ENCODE data around the gene SH3PXD2A. TPM values are rescaled to one million over a fixed set of nuclear protein-coding genes. Genes with fewer than 3 reads are reported as not detected.
A peak's percentile ranks its signal among the peaks of the same experiment; 100 is the strongest.

The SH3PXD2A gene
- total RNA-seq, 2 experiments from 2014 or later, result 16.5 to 17.9 TPM

DNA sequence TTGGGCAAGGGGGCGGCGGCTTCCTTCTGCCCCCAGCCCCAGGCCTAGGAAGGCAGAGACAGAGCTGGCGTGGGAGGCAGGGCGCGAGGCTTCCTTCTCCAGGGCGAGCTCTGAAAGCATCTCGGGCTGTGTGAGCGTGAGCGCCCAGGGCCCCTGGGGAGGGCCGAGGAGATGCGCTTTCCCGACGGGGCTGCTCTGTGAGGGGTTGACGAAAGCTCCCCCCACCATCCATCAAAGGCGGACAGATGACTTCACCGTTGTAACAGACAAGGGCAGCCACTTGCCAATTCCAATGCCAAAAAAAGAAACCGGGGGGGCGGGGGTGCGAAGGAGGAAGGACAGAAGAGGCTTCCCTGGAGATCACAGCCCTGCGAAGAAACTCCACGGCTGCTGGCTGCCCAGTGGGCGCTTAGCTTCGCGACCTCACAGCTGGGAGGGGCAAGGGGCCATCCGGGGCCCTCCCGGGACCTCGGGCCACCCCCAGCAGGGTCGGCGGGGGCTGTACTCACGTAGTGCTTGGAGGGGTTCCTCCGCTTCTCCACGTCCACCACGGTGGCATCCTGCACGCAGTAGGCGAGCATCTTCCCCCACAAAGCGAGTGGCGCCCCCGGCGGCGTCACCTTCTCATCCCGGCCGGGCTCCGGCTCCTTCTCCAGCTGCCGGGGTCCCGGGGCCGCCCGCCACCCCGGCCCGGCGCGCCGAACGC, 537 bp downstream of the SH3PXD2A start:
- Mint-ChIP-seq H3K9me3 (no peaks in the 10 kb centered on the region), H3K4me3 (peak overlapping the region; percentile 75), H3K27ac (no peak overlapping the region), H3K27me3 (peaks cover 71% of the 10 kb centered on the region), H3K4me1 (peaks cover 15% of the 10 kb centered on the region), H3K36me3 (ENCODE audit: low read depth) (no peaks in the 10 kb centered on the region)
- CTCF ChIA-PET, result interaction anchor here (0.6 to 5.3 kb wide), 14 partner anchors 9 to 158 kb away, joined by 3 to 45 read pairs (median 4); no protein-coding TSS in a partner anchor
- POLR2A ChIA-PET, result interaction anchor here (0.6 to 2.3 kb wide), 9 partner anchors 9 to 267 kb away, joined by 3 to 10 read pairs (median 5); partner anchors contain the start of gene SFR1
- peak; percentile 29 for DNase-seq

DNA sequence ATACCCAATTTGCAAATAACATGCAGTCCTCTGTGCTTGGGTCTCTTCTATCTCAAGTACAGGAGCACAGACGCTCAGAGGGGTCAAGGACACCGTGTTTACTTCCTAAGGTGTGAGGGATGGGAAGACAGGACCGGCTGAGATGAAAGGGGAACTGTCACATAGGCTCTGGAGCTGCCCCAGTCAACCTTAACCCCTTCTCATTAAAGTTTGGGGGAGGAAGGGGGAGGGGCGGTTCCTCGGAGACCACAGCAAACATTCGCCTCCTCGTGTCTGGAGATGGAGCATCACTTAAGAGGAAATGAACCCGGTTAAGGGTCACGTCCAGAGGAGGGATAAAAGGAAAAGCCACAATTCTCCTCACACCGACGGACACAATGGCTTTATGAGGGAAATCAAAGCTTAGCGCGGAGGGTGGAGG, 1.1 kb downstream of the SH3PXD2A start:
- Mint-ChIP-seq H3K27ac (no peak overlapping the region), H3K9me3 (no peaks in the 10 kb centered on the region), H3K4me1 (peaks cover 17% of the 10 kb centered on the region), H3K4me3 (peak overlapping the region; percentile 75), H3K36me3 (ENCODE audit: low read depth) (no peaks in the 10 kb centered on the region), H3K27me3 (peaks cover 73% of the 10 kb centered on the region)
- no peak for DNase-seq
- ChIA-PET CTCF (interaction anchor here (0.6 to 5.3 kb wide), 14 partner anchors 8 to 158 kb away, joined by 3 to 45 read pairs (median 4); no protein-coding TSS in a partner anchor), POLR2A (interaction anchor here (1.0 to 2.3 kb wide), 8 partner anchors 8 to 267 kb away, joined by 3 to 10 read pairs (median 5); partner anchors contain the start of gene SFR1)

DNA sequence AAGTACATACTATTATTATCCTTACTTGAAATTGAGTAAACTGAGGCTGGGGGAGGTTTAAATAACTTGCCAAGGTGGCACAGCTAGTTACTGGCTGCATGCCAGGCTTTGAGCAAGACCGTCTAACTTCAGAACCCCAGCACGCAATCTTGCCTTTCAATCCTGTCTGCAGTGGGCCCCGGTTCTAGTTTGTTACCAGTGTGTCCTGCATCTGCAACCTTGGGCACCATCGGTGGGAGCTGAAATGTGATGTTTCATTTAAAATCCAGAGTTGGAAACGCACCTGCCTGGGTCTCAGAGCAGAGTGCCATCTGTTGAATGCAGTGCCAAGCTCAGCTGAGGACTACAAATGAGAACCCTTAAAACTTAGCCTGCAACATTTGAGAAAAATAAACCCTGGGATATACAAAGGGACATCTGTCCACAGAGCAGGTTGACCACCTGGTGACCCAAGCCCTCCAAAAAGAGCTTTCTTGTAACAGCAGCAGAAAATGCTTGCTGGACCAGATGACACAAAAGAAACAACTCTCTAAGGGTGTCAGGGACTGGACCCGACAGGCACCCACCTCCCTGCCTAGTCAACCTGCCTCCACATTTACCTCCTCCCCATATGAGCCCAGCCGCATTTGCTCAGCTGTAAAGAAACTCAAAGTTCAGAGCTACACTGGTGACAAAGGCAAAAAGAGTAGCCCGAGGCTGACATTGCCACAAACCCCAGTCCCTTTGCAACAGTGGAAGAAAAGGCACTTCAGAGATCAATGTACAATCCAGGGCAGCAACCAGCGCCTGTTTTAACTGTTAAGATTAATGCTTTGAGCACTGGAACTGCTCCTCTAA, 1.7 kb downstream of the SH3PXD2A start:
- POLR2A ChIA-PET, result interaction anchor here (0.6 to 2.3 kb wide), 5 partner anchors 81 to 283 kb away, joined by 3 to 10 read pairs (median 5); no protein-coding TSS in a partner anchor
- peaks cover 18% of the 10 kb centered on the region for H3K4me1 Mint-ChIP-seq

DNA sequence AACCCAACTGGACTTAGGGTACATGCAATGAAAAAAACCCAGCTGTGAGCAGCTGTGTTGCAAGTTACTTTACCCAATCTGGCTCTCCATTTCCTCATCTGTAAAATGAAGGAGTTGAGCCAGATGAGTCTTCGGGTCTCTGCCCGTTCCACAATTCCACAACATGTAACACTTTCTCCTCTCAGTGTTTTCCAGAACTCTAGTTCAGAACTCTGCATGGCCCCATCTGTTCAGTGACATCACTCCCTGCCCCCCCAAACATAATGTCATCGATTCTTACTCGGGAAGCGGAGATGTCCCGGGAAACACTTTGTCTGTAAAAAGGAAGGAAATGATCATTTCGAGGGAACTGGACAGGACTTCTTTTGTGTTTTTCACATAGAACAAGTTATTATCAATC, 2.5 kb downstream of the SH3PXD2A start:
- no peak for DNase-seq
- Mint-ChIP-seq H3K36me3 (ENCODE audit: low read depth) (no peaks in the 10 kb centered on the region), H3K9me3 (no peaks in the 10 kb centered on the region), H3K4me3 (no peak overlapping the region), H3K27ac (no peak overlapping the region), H3K4me1 (peaks cover 23% of the 10 kb centered on the region), H3K27me3 (peaks cover 75% of the 10 kb centered on the region)
- POLR2A ChIA-PET, result no interaction called here
- CTCF ChIA-PET, result interaction anchor here (0.8 to 5.3 kb wide), 5 partner anchors 59 to 156 kb away, joined by 3 to 45 read pairs (median 4); no protein-coding TSS in a partner anchor

More for the DNA sequence above, 1.7 kb downstream of the SH3PXD2A start:
- Mint-ChIP-seq H3K4me3 (peak overlapping the region; percentile 75), H3K27me3 (peaks cover 72% of the 10 kb centered on the region), H3K27ac (no peak overlapping the region), H3K36me3 (ENCODE audit: low read depth) (no peaks in the 10 kb centered on the region), H3K9me3 (no peaks in the 10 kb centered on the region)
- CTCF ChIA-PET, result interaction anchor here (0.8 to 5.3 kb wide), 14 partner anchors 15 to 157 kb away, joined by 3 to 45 read pairs (median 4); no protein-coding TSS in a partner anchor
- DNase-seq, result no peak

DNA sequence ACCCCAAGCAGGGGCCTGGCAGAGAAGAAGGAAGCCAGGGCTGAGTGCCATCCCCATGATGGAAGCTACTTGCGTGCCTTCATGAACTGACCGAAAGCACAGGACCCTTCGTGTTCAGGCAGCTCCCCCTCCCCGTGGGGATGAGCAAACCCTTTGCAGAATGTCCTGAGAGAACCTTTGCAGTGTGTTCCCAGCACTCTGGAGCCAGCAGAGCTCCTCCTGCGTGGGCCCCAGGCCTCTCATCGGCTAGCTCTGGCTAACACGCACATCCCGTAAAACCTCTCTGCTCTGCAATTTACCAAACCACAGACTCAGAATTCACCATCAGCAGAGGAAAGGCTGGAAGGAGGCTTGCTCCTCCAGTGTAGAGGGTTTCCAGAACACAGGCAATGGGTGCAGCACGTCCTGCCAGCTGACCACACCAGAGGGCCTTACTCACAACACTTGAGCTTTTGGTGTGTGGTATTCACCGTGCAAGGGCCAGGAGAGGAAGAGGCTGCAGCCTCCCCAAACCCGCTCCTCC, 3.1 kb downstream of the SH3PXD2A start:
- DNase-seq, result no peak
- POLR2A ChIA-PET, result no interaction called here
- H3K27ac Mint-ChIP-seq, result no peak overlapping the region
- CTCF ChIA-PET, result interaction anchor here (0.9 to 5.3 kb wide), 4 partner anchors 70 to 165 kb away, joined by 3 to 45 read pairs (median 4); no protein-coding TSS in a partner anchor
- H3K4me3 Mint-ChIP-seq, result no peak overlapping the region
- peaks cover 71% of the 10 kb centered on the region for H3K27me3 Mint-ChIP-seq
- peaks cover 26% of the 10 kb centered on the region for H3K4me1 Mint-ChIP-seq
- no peaks in the 10 kb centered on the region for H3K9me3 Mint-ChIP-seq
- H3K36me3 Mint-ChIP-seq (ENCODE audit: low read depth), result no peaks in the 10 kb centered on the region

DNA sequence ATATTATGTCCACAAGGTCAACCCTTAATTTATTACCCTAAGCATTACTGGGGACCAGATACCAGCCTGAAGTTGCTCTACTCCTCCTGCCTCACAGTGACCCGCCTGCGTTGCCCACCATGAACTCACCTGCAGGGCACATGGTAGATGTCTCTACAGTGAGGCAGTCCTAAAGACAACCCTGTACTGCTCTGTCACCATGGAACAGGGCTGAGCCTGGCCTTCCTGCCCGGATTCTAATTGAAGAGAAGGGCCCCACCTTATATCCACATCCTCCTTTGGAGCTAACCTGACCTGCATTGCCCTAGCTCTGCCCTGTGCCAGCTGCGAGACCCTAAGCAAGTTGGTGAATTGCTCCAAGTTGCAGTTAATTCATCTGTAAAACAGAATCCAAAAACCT, 4.1 kb downstream of the SH3PXD2A start:
- no peaks in the 10 kb centered on the region for H3K9me3 Mint-ChIP-seq
- DNase-seq, result no peak
- no peaks in the 10 kb centered on the region for H3K36me3 Mint-ChIP-seq (ENCODE audit: low read depth)
- CTCF ChIA-PET, result interaction anchor here (1.2 to 5.3 kb wide), 2 partner anchors 139 to 164 kb away, joined by 3 to 45 read pairs; no protein-coding TSS in a partner anchor
- H3K27me3 Mint-ChIP-seq, result peaks cover 61% of the 10 kb centered on the region
- H3K4me3 Mint-ChIP-seq, result no peak overlapping the region
- peaks cover 31% of the 10 kb centered on the region for H3K4me1 Mint-ChIP-seq
- no peak overlapping the region for H3K27ac Mint-ChIP-seq
- POLR2A ChIA-PET, result no interaction called here

DNA sequence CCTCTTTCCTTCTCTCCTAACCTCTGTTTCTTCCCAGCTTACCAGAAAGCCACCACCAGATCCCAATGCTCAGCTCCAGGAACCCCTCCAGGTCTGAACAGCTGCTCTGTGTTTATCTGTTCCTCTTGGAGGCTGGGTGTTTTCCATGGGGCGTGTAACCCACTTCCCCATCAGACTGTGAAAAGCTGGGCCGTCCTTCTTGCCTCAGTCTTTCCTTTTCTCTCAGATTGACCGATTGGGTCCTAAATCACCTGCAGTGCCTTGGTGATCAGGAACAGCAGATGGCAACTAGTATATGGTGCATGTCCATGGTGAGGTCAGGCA, 4.8 kb downstream of the SH3PXD2A start:
- peaks cover 37% of the 10 kb centered on the region for H3K4me1 Mint-ChIP-seq
- ChIA-PET CTCF (interaction anchor here (5.3 kb wide), 1 partner anchor 139 kb away, joined by 45 read pairs; no protein-coding TSS in a partner anchor), POLR2A (no interaction called here)
- no peaks in the 10 kb centered on the region for H3K36me3 Mint-ChIP-seq (ENCODE audit: low read depth)
- no peak overlapping the region for H3K4me3 Mint-ChIP-seq
- DNase-seq, result no peak
- H3K27me3 Mint-ChIP-seq, result peaks cover 56% of the 10 kb centered on the region
- no peak overlapping the region for H3K27ac Mint-ChIP-seq
- no peaks in the 10 kb centered on the region for H3K9me3 Mint-ChIP-seq

DNA sequence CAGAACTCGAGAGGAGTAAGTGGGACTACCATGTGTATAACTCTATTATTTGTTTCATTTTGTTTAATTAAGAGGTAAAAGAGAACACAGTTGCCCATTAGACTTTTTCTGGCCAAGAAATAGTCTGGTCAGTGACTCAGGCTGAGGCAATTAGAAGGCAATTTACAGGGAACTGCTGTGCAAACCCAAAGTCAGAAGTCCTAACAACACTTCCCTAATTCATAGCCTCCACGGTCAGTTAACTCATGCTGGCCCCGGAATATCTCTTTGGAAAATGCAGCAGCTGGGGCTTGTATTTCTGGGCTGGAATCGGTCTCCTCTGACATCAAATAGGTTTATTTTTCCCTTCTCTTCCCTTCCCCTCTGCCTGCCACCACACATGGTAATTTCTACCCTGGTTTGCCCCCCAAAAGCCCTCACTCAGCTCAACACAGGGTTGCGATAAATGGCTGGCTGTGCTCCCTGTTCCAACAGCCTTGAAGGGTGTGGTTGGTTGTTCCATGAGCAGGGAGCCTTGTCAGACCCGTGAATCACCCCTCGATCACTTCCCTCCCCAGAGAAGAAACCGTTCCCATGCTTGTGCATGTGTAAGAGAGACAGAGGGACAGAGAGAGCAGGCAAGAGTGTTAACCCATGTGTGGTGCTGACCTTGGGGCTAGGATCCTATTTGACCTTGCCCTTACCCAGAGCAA, 5.3 kb downstream of the SH3PXD2A start:
- ChIA-PET POLR2A (no interaction called here), CTCF (interaction anchor here (5.3 kb wide), 1 partner anchor 138 kb away, joined by 45 read pairs; no protein-coding TSS in a partner anchor)
- H3K4me1 Mint-ChIP-seq, result peaks cover 40% of the 10 kb centered on the region
- H3K27ac Mint-ChIP-seq, result no peak overlapping the region
- no peaks in the 10 kb centered on the region for H3K9me3 Mint-ChIP-seq
- H3K4me3 Mint-ChIP-seq, result no peak overlapping the region
- peaks cover 56% of the 10 kb centered on the region for H3K27me3 Mint-ChIP-seq
- no peak for DNase-seq
- no peaks in the 10 kb centered on the region for H3K36me3 Mint-ChIP-seq (ENCODE audit: low read depth)

DNA sequence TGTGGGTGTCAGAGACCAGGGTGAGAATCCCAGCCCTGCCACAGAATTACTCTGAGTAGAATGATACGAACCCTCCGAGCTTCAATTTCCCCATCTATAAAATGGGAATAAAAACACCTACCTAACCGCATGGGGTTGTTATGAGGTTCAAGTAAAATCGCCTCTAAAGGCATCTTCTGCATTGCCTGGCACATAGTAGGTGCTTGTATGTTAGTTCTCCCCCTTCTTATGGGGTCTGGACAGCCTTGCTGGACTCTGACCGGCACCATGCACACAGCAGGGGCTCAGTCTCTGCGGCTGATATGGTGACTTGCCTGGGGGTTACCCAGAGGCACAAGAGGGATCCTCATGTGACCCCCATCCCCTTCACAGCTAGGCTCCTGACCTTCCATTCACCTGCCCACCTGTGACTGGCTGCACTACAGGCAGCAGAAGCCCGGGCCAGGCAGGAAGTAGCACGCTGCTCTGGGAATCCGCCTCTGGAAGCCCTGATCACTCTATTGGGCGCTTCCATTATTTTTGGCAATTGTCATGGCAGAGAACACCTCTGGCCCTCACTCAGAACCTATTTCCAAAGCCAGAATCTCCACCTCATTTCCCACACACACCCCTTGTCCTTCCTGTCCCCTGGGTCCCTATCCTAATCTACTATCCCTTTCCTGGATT, 6.0 kb downstream of the SH3PXD2A start:
- Mint-ChIP-seq H3K9me3 (no peaks in the 10 kb centered on the region), H3K27me3 (peaks cover 51% of the 10 kb centered on the region), H3K27ac (no peak overlapping the region), H3K4me1 (peaks cover 42% of the 10 kb centered on the region), H3K36me3 (ENCODE audit: low read depth) (no peaks in the 10 kb centered on the region), H3K4me3 (no peak overlapping the region)
- ChIA-PET POLR2A (interaction anchor here (1.0 to 1.7 kb wide), 4 partner anchors 68 to 272 kb away, joined by 3 to 5 read pairs (median 4); no protein-coding TSS in a partner anchor), CTCF (interaction anchor here (1.2 to 3.7 kb wide), 6 partner anchors 21 to 137 kb away, joined by 3 to 36 read pairs (median 8); no protein-coding TSS in a partner anchor)
- no peak for DNase-seq

DNA sequence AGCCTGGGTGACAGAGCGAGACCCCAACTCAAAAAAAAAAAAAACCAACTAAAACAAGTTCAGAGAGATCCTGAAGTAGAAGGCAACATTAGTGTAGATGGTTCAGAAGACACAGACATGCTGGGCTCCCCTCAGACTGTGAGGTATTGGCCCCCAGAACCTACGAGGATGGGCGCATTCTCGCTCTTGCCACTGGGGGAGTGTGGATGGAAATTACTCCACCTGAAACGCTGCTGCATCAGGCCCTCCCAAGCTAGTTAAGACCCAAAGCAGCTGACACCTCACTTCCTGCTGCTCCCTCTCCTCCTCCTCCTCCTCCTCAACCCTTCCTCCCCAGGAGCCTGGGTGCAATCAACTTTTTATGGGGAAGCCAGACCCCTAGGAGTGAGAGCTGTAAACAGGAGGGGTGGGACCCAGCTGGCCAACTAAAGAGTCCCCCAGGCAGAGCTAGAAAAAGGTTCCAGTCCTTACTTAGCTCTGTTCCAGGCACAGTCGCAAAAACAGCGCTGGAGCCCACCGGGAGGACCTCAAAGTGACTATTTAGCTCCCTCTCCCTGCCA, 7.4 kb downstream of the SH3PXD2A start:
- H3K27ac Mint-ChIP-seq, result no peak overlapping the region
- H3K9me3 Mint-ChIP-seq, result no peaks in the 10 kb centered on the region
- peaks cover 44% of the 10 kb centered on the region for H3K4me1 Mint-ChIP-seq
- peaks cover 37% of the 10 kb centered on the region for H3K27me3 Mint-ChIP-seq
- peak; percentile 30 for DNase-seq
- ChIA-PET CTCF (interaction anchor here (0.6 to 3.7 kb wide), 24 partner anchors 8 to 419 kb away, joined by 3 to 36 read pairs (median 4); no protein-coding TSS in a partner anchor), POLR2A (interaction anchor here (0.8 to 2.3 kb wide), 10 partner anchors 8 to 273 kb away, joined by 3 to 6 read pairs (median 4); no protein-coding TSS in a partner anchor)
- H3K36me3 Mint-ChIP-seq (ENCODE audit: low read depth), result no peaks in the 10 kb centered on the region
- H3K4me3 Mint-ChIP-seq, result no peak overlapping the region

DNA sequence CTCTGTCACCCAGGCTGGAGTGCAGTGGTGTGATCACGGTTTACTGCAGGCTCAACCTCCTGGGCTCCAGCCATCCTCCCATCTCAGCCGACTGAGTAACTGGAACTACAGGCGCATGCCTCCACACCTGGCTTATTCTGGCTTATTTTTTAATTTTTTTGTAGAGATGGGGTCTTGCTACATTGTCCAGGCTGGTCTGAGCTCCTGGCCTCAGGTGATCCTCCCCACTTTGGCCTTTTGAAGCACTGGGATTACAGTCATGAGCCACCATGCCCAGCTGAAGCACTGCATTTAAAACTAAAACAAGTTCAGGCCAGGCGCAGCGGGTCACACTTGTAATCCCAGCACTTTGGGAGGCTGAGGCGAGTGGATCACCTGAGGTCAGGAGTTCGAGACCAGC, 8.0 kb downstream of the SH3PXD2A start:
- Mint-ChIP-seq H3K4me3 (no peak overlapping the region), H3K9me3 (no peaks in the 10 kb centered on the region), H3K4me1 (peaks cover 46% of the 10 kb centered on the region), H3K27ac (no peak overlapping the region), H3K36me3 (ENCODE audit: low read depth) (no peaks in the 10 kb centered on the region), H3K27me3 (peaks cover 35% of the 10 kb centered on the region)
- POLR2A ChIA-PET, result interaction anchor here (0.8 to 2.3 kb wide), 8 partner anchors 12 to 274 kb away, joined by 3 to 6 read pairs (median 4); no protein-coding TSS in a partner anchor
- no peak for DNase-seq
- CTCF ChIA-PET, result interaction anchor here (0.6 to 3.7 kb wide), 16 partner anchors 9 to 419 kb away, joined by 3 to 36 read pairs (median 4); no protein-coding TSS in a partner anchor
